GM18511 (cell line): ENCODE results near the gene PLPP2.

Experiments used
- ATAC-seq: cut with Tn5 transposase; IDR thresholded peaks from one replicate; pipeline ENCODE4 v1.9.1; 2021; ENCODE audit warnings: mild to moderate bottlenecking, moderate library complexity; ENCODE audit not compliant: unreplicated experiment

The PLPP2 gene

GRCh38 chr19:291006-291521, at the start of gene PLPP2:
Gene PLPP2 (minus strand): TSS chr19:291403. CDS start chr19:291336, 67 bp downstream.
- no peak for ATAC-seq

- ATAC-seq = no peak
These were observed 49.6 kb upstream of the PLPP2 start for GRCh38 chr19:340620-341385.

DNA sequence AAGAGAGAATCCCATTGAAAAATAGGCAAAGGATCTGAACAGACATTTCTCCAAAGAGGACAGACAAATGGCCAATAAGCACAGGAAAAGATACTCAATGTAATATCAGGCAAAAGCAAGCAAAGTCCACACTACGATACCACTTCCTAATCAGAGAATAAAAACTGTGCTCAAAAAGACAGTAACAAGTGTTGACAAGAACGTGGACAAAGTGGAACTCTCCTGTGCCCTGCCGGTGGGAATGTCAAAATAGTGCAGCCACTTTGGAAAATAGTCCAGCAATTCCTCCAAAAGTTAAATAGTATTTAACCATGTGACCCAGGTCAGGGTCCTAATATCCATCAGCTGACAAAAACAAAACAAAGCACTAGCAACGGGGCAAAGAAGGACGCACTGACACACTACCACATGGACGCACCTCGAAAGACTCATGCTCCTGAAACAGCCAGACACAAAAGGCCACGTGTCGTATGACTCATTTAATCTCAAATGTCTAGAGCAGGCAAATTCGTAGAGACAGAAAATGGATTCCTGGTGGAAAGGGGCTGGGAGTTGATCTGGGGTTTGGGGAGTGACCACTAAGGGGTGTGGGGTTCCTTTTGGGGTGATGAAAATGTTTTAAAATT, 48.2 kb upstream of the PLPP2 start:
- ATAC-seq = no peak

- ATAC-seq = no peak
These were observed 47.2 kb upstream of the PLPP2 start for GRCh38 chr19:338421-338820.

- ATAC-seq = no peak
These were observed 44.9 kb upstream of the PLPP2 start for GRCh38 chr19:336067-336614.

GRCh38 chr19:335486-336066, 44.4 kb upstream of the PLPP2 start:
- ATAC-seq = no peak

DNA sequence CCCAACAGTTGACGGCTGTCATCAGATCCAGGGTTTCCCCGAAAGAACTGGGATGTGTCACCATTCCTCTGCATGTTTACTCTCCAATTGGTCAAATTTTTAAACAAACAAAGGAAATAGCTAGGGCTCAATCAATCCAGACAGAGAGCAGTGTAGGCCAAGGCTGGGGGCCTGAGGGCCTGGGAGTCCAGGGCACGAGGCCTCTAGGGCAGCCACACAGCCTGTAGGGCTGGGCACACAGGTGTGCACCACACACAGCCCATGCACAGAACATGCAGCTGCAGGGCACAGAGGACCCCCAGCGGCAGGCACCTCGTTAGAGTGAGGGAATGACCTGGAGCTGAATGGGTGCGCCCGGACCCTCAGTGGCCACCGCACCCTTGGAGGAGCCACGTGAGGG, 43.9 kb upstream of the PLPP2 start:
- ATAC-seq = no peak

DNA sequence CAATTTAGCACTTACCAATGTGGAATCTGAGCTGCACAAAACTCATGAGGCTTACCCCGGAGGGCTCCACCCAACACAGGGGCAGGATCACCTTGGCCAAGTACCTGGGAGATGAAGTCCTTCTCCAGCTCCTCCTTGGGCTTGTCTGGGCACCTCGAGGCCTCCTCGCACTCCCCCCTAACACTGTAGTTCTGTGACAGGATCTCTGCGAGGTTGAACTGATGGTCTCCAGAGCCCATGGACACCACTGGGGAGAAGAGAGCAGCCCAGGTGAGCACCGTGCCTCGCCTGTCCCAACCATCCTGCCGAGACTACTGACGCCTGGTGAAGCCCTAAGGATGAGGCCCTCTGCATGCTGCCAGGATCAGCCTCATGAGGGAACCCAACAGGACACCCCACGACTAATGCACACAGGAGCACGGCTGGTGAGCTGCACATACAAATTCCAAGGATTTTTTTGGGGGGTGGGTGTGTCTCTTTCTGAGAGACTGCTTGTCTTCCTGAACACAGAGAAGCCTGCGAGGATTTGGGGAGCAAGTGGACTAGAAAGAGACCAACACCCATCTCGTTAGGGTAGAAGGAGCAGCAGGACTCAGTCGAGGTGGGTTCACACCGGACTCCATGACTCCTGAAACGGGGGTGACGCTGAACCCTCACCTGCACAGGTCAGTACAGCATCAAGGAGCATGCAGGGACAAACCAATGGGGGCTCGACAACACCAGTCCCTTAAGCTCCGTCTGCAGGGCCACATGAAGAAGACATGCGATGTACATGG, 43.3 kb upstream of the PLPP2 start:
- ATAC-seq = no peak

DNA sequence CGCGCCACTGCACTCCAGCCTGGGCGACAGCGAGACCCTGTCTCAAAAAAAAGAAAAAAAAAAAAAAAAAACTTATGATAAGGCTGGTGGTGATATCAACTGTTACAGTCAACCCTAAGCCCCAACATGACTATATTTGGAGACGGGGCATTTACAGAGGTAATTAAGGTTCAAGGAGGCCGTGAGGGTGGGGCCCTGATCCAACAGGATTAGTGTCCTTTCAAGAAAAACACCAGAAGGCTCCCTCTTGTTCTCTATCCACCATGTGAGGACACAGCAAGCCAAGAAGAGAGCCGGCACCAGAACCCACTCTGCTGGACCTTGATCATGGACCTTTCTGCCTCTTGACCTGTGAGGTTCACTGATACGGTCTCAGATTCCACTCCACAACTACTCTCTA, 39.3 kb upstream of the PLPP2 start:
- ATAC-seq = no peak

- ATAC-seq = no peak
These were observed 38.7 kb upstream of the PLPP2 start for GRCh38 chr19:329876-330275.

- no peak for ATAC-seq
These were observed 36.9 kb upstream of the PLPP2 start for GRCh38 chr19:328025-328505.

- ATAC-seq = no peak
These were observed 36.3 kb upstream of the PLPP2 start for GRCh38 chr19:327291-328024.

- ATAC-seq = no peak
These were observed 35.7 kb upstream of the PLPP2 start for GRCh38 chr19:326871-327270.

GRCh38 chr19:325937-326565, 34.8 kb upstream of the PLPP2 start:
- ATAC-seq = no peak

GRCh38 chr19:325173-325936, 34.2 kb upstream of the PLPP2 start:
- ATAC-seq = no peak

DNA sequence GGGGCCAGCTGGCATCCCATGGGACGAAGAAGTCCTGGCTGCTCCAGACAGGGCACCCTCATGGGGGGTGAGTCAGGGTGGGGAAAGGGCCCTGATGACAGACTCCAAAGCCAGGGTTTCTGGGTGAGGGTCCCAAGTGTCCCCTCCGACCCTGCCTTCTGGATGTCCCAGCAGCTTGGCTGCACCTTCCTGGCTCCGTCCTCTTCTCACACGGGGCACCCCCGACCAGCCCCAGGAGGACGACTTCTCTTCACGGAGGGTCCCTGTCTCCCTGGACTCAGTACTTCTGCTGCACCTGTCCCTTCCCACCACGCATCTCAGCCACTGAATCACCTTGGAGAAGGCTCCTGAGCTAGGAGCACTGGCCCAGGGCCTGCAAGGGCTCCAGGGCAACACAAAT, 33.5 kb upstream of the PLPP2 start:
- no peak for ATAC-seq

DNA sequence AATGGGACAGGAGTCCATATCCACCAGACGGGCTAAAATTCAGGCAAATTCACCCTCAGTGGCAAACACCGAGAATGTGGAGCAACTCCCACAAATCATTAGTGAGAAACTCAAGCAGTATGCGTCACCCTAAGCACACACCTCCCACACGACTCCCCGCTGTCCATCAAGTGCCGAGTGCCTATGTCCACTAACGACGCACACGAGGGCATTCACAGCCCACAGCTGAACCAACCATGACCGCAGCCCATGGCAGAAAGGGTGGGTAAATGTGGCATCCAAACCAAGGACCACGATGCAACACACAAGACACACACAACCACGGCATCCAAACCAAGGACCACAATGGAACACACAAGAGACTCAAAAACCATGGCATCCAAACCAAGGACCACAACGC, 31.4 kb upstream of the PLPP2 start:
- no peak for ATAC-seq

DNA sequence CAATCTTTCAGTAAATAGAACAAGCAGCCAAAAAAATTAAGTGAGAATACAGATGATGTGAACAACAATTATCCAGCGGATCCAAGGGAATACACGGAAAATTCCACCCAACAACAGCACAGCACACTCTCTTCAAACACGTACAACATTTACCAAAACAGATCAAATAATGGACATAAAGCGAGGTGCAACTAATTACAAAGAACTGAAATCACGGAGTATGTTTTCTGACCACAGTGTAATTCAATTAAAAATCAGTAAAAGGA, 27.2 kb upstream of the PLPP2 start:
- ATAC-seq = no peak
